Epithelial cell of esophagus (primary cell): ENCODE data around the gene PIWIL1.

Source experiments
- DNase-seq: peaks from one replicate; pipeline ENCODE4 v3.0.0; 2010; ENCODE audit warnings: low read depth
- H3K4me3 ChIP-seq: 2 replicates; pipeline ENCODE4 v1.5.1; 2011; ENCODE audit warnings: mild to moderate bottlenecking, low read length, control low read depth
- TF ChIP-seq, protein P1 (sequence below): IDR thresholded peaks from 2 replicates; pipeline ENCODE4 v1.5.1; 2011; ENCODE audit warnings: low read depth, mild to moderate bottlenecking, low read length, control low read depth, inconsistent platforms; ENCODE audit not compliant: insufficient read depth; ENCODE audit errors: missing control alignments

Gene PIWIL1

DNA sequence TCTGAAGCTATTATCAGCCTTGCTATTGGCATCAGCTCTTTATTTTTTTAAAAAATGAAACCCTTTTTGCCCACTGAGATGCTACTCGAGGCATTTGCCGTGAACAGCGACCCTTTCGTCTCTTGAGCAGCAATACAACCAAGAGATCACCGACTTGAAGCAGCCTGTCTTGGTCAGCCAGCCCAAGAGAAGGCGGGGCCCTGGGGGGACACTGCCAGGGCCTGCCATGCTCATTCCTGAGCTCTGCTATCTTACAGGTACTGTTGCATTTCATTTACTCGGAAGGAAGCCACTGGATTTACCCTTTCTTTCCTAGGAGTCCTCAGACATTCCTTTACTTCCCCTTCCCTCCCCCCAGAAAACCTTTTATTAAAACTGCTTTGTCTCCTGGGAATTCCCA lies 16.7 kb downstream of the PIWIL1 start:
- TF ChIP-seq, protein P1, sequence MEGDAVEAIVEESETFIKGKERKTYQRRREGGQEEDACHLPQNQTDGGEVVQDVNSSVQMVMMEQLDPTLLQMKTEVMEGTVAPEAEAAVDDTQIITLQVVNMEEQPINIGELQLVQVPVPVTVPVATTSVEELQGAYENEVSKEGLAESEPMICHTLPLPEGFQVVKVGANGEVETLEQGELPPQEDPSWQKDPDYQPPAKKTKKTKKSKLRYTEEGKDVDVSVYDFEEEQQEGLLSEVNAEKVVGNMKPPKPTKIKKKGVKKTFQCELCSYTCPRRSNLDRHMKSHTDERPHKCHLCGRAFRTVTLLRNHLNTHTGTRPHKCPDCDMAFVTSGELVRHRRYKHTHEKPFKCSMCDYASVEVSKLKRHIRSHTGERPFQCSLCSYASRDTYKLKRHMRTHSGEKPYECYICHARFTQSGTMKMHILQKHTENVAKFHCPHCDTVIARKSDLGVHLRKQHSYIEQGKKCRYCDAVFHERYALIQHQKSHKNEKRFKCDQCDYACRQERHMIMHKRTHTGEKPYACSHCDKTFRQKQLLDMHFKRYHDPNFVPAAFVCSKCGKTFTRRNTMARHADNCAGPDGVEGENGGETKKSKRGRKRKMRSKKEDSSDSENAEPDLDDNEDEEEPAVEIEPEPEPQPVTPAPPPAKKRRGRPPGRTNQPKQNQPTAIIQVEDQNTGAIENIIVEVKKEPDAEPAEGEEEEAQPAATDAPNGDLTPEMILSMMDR, result no peak
- DNase-seq, result no peak

DNA sequence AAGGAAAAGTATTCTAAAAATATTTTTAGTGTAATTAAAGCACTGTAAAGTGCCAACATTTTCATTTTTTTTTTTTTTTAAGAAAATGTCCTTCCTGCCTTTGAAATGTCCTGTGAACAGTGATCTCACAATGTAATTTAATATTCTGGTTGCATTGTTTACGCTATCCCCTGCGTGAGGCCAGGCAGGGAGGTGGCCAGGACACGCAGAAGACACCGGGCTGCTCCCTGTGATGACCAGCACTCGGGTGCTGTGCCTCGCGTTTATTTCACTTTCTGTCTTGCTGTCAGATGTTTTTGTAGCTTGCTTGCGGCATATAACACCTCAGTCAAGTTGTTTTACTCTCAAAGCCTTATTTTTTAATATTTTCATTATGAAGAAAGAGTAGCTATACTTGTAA lies 18.5 kb downstream of the PIWIL1 start:
- DNase-seq, result no peak
- H3K4me3 ChIP-seq, result no peak overlapping the region
- TF ChIP-seq, protein P1, result no peak

More for the DNA sequence above, 16.7 kb downstream of the PIWIL1 start:
- no peak overlapping the region for H3K4me3 ChIP-seq

DNA sequence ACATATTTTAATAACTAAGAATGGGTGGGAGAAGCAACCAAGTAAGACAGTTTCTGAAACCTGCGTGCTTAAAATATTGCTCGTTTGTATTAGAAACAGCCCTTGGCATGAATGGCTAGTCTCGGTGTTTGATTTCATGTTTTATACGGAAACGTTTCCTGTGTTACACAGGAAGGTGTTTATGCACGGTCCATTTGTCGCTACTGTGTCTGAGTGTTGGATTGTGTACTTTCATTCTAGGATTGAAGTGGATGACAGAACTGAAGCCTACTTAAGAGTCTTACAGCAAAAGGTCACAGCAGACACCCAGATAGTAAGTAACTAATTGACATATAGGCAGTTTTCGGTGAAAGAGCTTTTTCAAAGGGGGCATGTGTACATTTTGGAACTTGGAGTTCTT lies 19.6 kb downstream of the PIWIL1 start:
- TF ChIP-seq, protein P1, result no peak
- no peak overlapping the region for H3K4me3 ChIP-seq
- no peak for DNase-seq

DNA sequence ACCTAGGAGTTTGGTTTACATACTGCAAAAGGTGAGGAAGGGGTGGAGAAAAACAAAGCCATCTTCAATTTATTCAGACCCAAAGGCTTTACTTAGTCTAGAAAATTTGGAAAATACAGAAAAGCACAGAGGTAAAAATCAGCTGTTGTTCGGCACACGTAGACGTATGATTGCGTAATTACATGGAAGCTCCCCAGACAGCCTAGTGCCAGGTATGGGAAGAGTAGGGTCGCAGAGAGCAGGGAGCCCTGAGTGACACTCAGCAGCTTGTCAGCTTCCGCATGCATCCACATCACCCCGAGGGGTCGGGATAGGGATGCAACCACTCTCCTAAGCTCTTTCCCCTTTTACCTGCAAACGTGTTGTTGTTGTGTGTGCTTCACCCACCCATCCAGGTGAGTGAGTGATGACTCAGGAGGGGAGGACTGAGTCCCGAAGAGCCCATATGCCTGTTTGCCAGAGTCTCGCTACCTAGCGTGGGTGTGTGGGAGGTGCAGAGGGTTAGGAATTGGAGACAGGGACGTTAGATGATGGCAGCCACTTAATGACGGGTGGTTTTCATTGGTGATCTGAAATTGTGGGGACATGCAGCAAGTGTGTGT lies 20.1 kb downstream of the PIWIL1 start:
- TF ChIP-seq, protein P1, result no peak
- H3K4me3 ChIP-seq, result no peak overlapping the region
- peak; percentile 9 for DNase-seq

DNA sequence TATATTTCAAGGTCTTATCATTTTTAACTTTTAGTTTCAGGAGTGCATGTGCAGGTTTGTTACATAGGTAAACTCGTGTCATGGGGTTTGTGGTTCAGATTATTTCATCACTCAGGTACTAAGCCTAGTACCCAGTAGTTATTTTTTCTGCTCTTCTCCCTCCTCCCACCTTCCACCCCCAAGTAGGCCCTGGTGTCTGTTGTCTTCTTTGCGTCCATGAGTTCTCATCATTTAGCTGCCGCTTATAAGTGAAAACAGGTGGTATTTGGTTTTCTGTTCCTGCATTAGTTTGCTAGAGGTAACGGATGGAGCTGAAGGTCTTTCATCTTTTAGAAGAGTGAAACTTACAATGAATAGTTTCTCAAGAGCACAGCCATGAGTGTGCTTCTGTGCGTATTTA lies 24.4 kb downstream of the PIWIL1 start:
- TF ChIP-seq, protein P1, result no peak
- no peak overlapping the region for H3K4me3 ChIP-seq
- DNase-seq, result no peak

DNA sequence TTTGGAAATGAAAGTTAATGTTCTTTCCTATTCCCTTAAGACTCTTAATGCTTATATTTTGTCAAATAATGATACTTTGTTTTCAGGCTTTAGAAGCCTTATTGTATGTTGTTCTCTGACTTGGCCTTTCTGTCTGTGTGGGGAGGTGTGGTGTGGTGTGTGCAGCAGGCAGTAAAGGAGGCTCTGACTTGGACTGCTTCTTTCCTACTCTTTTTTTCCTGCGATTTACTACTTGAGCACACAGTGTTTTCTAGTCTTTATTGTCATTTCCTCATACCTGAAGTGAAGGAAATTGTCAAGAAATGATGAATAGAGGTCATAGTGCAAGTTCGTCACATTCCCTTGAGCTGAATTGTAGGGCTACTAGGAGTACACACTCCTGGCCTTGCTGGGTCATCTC lies 26.9 kb downstream of the PIWIL1 start:
- no peak overlapping the region for H3K4me3 ChIP-seq
- TF ChIP-seq, protein P1, result no peak
- no peak for DNase-seq

DNA sequence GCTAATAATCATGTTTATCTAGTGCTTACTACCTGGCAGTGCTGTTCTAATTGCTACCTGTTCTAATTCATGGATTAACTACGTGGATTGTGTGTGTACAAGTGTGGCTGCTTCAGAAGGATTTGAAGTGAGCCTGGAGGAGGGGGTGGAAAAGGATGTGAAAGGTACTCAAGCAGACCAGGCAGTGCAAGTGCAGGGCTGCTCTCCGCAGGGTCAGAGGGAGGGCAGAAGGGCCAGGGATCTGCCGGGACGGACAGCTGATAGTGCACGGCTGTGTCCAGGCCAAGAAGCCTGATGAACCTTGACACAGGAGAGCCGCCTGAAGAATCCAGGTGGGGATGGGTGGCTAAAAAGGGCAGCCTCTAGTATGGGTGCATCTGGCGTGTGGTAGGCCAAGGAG lies 28.5 kb downstream of the PIWIL1 start:
- DNase-seq, result no peak
- TF ChIP-seq, protein P1, result no peak
- H3K4me3 ChIP-seq, result no peak overlapping the region
